IMR-90 (cell line): ENCODE measurements around the gene PPOX.

ENCODE experiments used
- BHLHE40 ChIP-seq: fragments of 150-350 bp; IDR thresholded peaks from 2 replicates; pipeline ENCODE4 v1.6.1; 2016; ENCODE audit warnings: mild to moderate bottlenecking, low read depth, low read length
- CEBPB ChIP-seq: IDR thresholded peaks from 2 replicates; pipeline ENCODE4 v1.6.1; 2012; ENCODE audit warnings: low read depth, low read length, improper control_type of control experiment
- CTCF ChIP-seq: conservative IDR thresholded peaks from 2 replicates; pipeline ENCODE4 v1.5.1; 2012; ENCODE audit warnings: mild to moderate bottlenecking, low read depth, low read length, improper control_type of control experiment
- ELK1 ChIP-seq: fragments of 150-350 bp; IDR thresholded peaks from 2 replicates; pipeline ENCODE4 v1.6.1; 2016; ENCODE audit warnings: low read depth, mild to moderate bottlenecking, low read length, moderate library complexity, borderline replicate concordance
- FOS ChIP-seq: fragments of 150-350 bp; IDR thresholded peaks from 2 replicates; pipeline ENCODE4 v1.6.1; 2016; ENCODE audit warnings: low read depth, low read length
- MAFK ChIP-seq: IDR thresholded peaks from 2 replicates; pipeline ENCODE4 v1.6.1; 2012; ENCODE audit warnings: low read depth, low read length, improper control_type of control experiment
- MAZ ChIP-seq: IDR thresholded peaks from 2 replicates; pipeline ENCODE4 v1.6.1; 2012; ENCODE audit warnings: low read depth, mild to moderate bottlenecking, low read length, improper control_type of control experiment, moderate library complexity, borderline replicate concordance
- MXI1 ChIP-seq: IDR thresholded peaks from 2 replicates; pipeline ENCODE4 v1.6.1; 2012; ENCODE audit warnings: low read depth, mild to moderate bottlenecking, low read length, moderate library complexity, borderline replicate concordance
- POLR2A ChIP-seq: IDR thresholded peaks from 2 replicates; pipeline ENCODE4 v1.6.1; 2012; ENCODE audit warnings: mild to moderate bottlenecking, low read depth, low read length
- SMC3 ChIP-seq: fragments of 150-350 bp; IDR thresholded peaks from 2 replicates; pipeline ENCODE4 v1.6.1; 2016; ENCODE audit warnings: low read depth, mild to moderate bottlenecking, antibody characterized with exemption, low read length, moderate library complexity

- TF ChIP-seq CTCF (no peak), POLR2A (no peak), MAZ (no peak), MXI1 (no peak), CEBPB (no peak), BHLHE40 (no peak), FOS (no peak), SMC3 (no peak), ELK1 (no peak), MAFK (no peak)
Measured at GRCh38 chr1:161158316-161159010, 7.8 kb upstream of the PPOX start.
